Measurements from ENCODE around the gene DPP3. TPM values are rescaled to one million over a fixed set of nuclear protein-coding genes. Genes with fewer than 3 reads are reported as not detected.
"Not testable (repeated sequence)": the region's sequence is repeated elsewhere in the genome, so short reads cannot be mapped to it uniquely, and the experiment has no call there.

The DPP3 gene, protein sequence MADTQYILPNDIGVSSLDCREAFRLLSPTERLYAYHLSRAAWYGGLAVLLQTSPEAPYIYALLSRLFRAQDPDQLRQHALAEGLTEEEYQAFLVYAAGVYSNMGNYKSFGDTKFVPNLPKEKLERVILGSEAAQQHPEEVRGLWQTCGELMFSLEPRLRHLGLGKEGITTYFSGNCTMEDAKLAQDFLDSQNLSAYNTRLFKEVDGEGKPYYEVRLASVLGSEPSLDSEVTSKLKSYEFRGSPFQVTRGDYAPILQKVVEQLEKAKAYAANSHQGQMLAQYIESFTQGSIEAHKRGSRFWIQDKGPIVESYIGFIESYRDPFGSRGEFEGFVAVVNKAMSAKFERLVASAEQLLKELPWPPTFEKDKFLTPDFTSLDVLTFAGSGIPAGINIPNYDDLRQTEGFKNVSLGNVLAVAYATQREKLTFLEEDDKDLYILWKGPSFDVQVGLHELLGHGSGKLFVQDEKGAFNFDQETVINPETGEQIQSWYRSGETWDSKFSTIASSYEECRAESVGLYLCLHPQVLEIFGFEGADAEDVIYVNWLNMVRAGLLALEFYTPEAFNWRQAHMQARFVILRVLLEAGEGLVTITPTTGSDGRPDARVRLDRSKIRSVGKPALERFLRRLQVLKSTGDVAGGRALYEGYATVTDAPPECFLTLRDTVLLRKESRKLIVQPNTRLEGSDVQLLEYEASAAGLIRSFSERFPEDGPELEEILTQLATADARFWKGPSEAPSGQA
- polyA plus RNA-seq (2013), result 30.5 and 31.9 TPM in 2 replicates

DNA sequence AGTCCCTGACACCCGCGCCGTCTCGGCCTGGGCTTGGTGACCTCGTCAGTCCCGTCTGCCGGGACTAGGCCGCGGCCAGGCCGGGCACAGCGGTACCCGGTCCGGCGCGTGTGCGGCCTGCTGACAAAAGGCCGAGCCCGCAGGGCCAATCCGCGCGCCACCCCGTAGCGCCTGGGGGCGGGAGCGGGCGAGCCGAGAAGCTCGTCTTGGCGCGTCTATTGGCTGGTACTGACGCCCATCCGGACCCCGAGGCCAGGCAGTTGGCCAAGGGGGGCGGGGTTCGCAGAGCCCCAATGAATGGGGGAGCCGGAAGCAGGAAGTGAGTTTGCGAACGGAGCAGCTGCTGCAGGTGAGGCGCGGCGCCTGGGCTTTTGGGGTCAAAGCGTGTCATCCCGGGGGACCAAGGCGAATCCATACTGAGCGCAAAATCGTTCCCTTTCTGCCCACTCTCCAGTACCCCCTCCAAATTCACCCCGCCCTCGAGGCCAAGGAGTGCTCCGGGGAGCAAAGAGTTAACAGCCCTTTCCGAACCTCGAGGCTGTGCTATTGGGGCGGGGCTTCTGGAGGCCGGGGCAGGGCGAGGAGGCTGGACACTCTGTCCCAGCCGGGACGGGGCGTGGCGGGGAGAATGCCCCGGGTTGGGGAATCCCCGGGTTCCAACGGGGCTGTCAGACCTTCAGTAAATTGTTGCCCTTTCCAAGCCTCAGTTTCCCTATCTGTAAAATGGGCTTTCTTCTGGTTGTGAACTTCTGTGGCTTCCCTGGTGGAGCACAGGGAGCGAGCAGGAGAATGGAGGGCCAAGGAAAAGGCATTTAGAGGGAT lies at the start of gene DPP3:
Gene DPP3 (plus strand): TSS at position 318 of the 822 bp plus-strand sequence. CDS start 1,767 bp downstream, outside the sequence.
- Histone ChIP-seq H3K14ac (ENCODE audit: low read length) (peak within 1 kb of the TSS; percentile 94), H3K4me2 (ENCODE audit: low read length) (peak within 1 kb of the TSS; percentile 95), H3K4ac (ENCODE audit: low read depth, low read length) (peak within 1 kb of the TSS; percentile 93), H3K79me2 (ENCODE audit: control insufficient read depth, insufficient read depth, low read length, poor library complexity) (peaks cover 9% of the 10 kb centered on the region), H3K9ac (ENCODE audit: low read length) (peak within 1 kb of the TSS; percentile 94), H3K4me3 (ENCODE audit: low read depth, low read length) (peak within 1 kb of the TSS; percentile 86), H2BK5ac (ENCODE audit: low read depth, low read length, poor library complexity) (peak within 1 kb of the TSS; percentile 76), H3K4me1 (ENCODE audit: control insufficient read depth in 1 of 2, insufficient read depth in 2 of 2, low read length in 2 of 2) (peaks cover 4 to 13% of the 10 kb centered on the region in 2 experiments), H4K12ac (ENCODE audit: low read depth, low read length) (peak within 1 kb of the TSS; percentile 95), H2BK120ac (ENCODE audit: insufficient read depth, low read length, poor library complexity) (peak within 1 kb of the TSS; percentile 81), H3K9me3 (ENCODE audit: insufficient read depth, low read depth, low read length) (no peaks in the 10 kb centered on the region), H2AFZ (ENCODE audit: insufficient read depth, low read length, poor library complexity) (peak within 1 kb of the TSS; percentile 98), H3K18ac (ENCODE audit: low read length) (peak within 1 kb of the TSS; percentile 93), H3K36me3 (ENCODE audit: control insufficient read depth in 1 of 2, insufficient read depth in 2 of 2, low read length in 2 of 2) (peaks cover 12 to 15% of the 10 kb centered on the region in 2 experiments), H2BK12ac (ENCODE audit: low read length) (peak within 1 kb of the TSS; percentile 53), H4K91ac (ENCODE audit: low read depth, low read length) (peak within 1 kb of the TSS; percentile 89), H3K79me1 (ENCODE audit: low read length) (peaks cover 14% of the 10 kb centered on the region), H3K27ac (ENCODE audit: low read depth, low read length) (peak within 1 kb of the TSS; percentile 86), H2AK5ac (ENCODE audit: low read length) (peak within 1 kb of the TSS; percentile 92), H3K23ac (ENCODE audit: low read length) (no peak within 1 kb of the TSS), H3K27me3 (ENCODE audit: insufficient read depth, low read length) (no peaks in the 10 kb centered on the region), H4K8ac (ENCODE audit: low read depth, low read length) (peak within 1 kb of the TSS; percentile 96)
- no CpG with 5 or more reads among the region's 62 CpGs for WGBS (ENCODE audit: extremely low coverage, insufficient coverage, insufficient read length)
- DNase-seq, result peak; percentile 95 to 98

DNA sequence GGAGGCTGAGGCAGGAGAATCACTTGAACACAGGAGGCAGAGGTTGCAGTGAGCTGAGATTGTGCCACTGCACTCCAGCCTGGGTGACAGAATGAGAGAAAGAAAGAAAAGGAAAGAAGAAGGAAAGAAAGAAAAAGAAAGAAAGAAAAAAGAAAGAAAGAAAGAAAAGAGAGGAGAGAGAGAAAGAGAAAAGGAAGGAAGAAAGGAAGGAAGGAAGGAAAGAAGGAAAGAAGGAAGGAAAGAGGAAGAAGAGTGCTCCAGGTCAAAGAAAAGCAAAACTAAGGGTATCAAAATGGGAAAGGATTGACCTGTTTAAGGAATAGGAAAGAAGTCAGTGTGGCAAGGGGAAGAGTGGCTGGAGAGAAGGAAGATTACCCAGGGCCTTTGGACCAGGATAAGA lies 48.9 kb upstream of the DPP3 start:
- not testable (repeated sequence) for H3K4me1 ChIP-seq (ENCODE audit: control insufficient read depth in 1 of 2, insufficient read depth in 2 of 2, low read length in 2 of 2); H3K4ac ChIP-seq (ENCODE audit: low read depth, low read length); H2BK5ac ChIP-seq (ENCODE audit: low read depth, low read length, poor library complexity); H2AK5ac ChIP-seq (ENCODE audit: low read length); H3K4me3 ChIP-seq (ENCODE audit: low read depth, low read length); H3K4me2 ChIP-seq (ENCODE audit: low read length); H2BK120ac ChIP-seq (ENCODE audit: insufficient read depth, low read length, poor library complexity); H3K79me1 ChIP-seq (ENCODE audit: low read length); H3K14ac ChIP-seq (ENCODE audit: low read length); H3K23ac ChIP-seq (ENCODE audit: low read length); DNase-seq; H4K8ac ChIP-seq (ENCODE audit: low read depth, low read length); H3K27ac ChIP-seq (ENCODE audit: low read depth, low read length); H4K12ac ChIP-seq (ENCODE audit: low read depth, low read length); H3K9ac ChIP-seq (ENCODE audit: low read length); H2AFZ ChIP-seq (ENCODE audit: insufficient read depth, low read length, poor library complexity); H3K9me3 ChIP-seq (ENCODE audit: insufficient read depth, low read depth, low read length); H3K18ac ChIP-seq (ENCODE audit: low read length); H3K79me2 ChIP-seq (ENCODE audit: control insufficient read depth, insufficient read depth, low read length, poor library complexity); H4K91ac ChIP-seq (ENCODE audit: low read depth, low read length); H3K27me3 ChIP-seq (ENCODE audit: insufficient read depth, low read length); H2BK12ac ChIP-seq (ENCODE audit: low read length)
- peaks cover 6 to 11% of the 10 kb centered on the region in 2 experiments for H3K36me3 ChIP-seq (ENCODE audit: control insufficient read depth in 1 of 2, insufficient read depth in 2 of 2, low read length in 2 of 2)

DNA sequence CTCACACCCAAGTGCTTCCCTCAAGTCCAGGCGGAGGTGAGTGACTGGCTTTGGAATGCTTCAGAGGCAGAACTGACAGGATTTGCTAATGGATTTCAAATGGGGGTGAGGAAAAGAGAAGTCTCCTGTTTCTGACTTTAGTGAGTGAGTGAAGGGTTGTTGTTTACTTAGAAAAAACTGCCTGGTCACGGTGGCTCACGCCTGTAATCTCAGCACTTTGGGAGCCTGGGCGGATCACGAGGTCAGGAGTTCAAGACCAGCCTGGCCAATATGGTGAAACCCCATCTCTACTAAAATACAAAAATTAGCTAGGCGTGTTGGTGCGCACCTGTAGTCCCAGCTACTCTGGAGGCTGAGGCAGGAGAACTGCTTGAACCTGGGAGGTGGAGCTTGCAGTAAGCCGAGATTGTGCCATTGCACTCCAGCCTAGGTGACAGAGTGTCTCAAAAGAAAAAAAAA lies 48.3 kb upstream of the DPP3 start:
- H3K18ac ChIP-seq (ENCODE audit: low read length); H3K79me2 ChIP-seq (ENCODE audit: control insufficient read depth, insufficient read depth, low read length, poor library complexity); H2AK5ac ChIP-seq (ENCODE audit: low read length); H2BK120ac ChIP-seq (ENCODE audit: insufficient read depth, low read length, poor library complexity); H3K9me3 ChIP-seq (ENCODE audit: insufficient read depth, low read depth, low read length); DNase-seq; H4K91ac ChIP-seq (ENCODE audit: low read depth, low read length); H3K27ac ChIP-seq (ENCODE audit: low read depth, low read length); H2AFZ ChIP-seq (ENCODE audit: insufficient read depth, low read length, poor library complexity); H2BK5ac ChIP-seq (ENCODE audit: low read depth, low read length, poor library complexity); H3K23ac ChIP-seq (ENCODE audit: low read length); H4K12ac ChIP-seq (ENCODE audit: low read depth, low read length); H3K14ac ChIP-seq (ENCODE audit: low read length); H4K8ac ChIP-seq (ENCODE audit: low read depth, low read length); H3K4me3 ChIP-seq (ENCODE audit: low read depth, low read length); H3K4me1 ChIP-seq (ENCODE audit: control insufficient read depth in 1 of 2, insufficient read depth in 2 of 2, low read length in 2 of 2); H3K9ac ChIP-seq (ENCODE audit: low read length); H3K27me3 ChIP-seq (ENCODE audit: insufficient read depth, low read length); H3K4ac ChIP-seq (ENCODE audit: low read depth, low read length); H3K4me2 ChIP-seq (ENCODE audit: low read length); H2BK12ac ChIP-seq (ENCODE audit: low read length); H3K79me1 ChIP-seq (ENCODE audit: low read length): not testable (repeated sequence)
- no CpG with 5 or more reads among the region's 8 CpGs for WGBS (ENCODE audit: extremely low coverage, insufficient coverage, insufficient read length)
- peaks cover 7 to 13% of the 10 kb centered on the region in 2 experiments for H3K36me3 ChIP-seq (ENCODE audit: control insufficient read depth in 1 of 2, insufficient read depth in 2 of 2, low read length in 2 of 2)

DNA sequence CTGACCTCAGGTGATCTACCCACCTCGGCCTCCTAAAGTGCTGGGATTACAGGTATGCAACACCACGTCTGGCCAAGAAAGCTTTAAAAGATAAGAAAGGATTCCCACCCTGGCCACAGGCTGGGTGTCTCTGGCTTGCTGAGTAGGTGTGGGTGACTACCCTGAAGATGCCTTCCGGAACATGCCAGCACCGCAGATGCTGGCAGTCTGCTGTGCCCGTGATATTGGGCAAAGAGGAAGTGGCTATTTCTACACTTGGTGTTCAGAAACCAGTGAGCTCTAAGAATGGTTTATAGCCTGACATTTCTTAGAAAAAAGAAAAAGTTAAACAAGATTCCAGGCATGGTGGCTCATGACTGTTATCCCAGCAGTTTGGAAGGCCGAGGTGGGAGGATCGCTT lies 47.6 kb upstream of the DPP3 start:
- H2BK120ac ChIP-seq (ENCODE audit: insufficient read depth, low read length, poor library complexity), result no peak overlapping the region
- H4K12ac ChIP-seq (ENCODE audit: low read depth, low read length), result no peak overlapping the region
- WGBS (ENCODE audit: extremely low coverage, insufficient coverage, insufficient read length), result no CpG with 5 or more reads among the region's 7 CpGs
- H3K27me3 ChIP-seq (ENCODE audit: insufficient read depth, low read length), result no peaks in the 10 kb centered on the region
- H3K23ac ChIP-seq (ENCODE audit: low read length), result no peak overlapping the region
- H3K36me3 ChIP-seq (ENCODE audit: control insufficient read depth in 1 of 2, insufficient read depth in 2 of 2, low read length in 2 of 2), result peaks cover 10 to 16% of the 10 kb centered on the region in 2 experiments
- H2BK5ac ChIP-seq (ENCODE audit: low read depth, low read length, poor library complexity), result no peak overlapping the region
- no peaks in the 10 kb centered on the region for H3K79me2 ChIP-seq (ENCODE audit: control insufficient read depth, insufficient read depth, low read length, poor library complexity)
- H2AFZ ChIP-seq (ENCODE audit: insufficient read depth, low read length, poor library complexity), result no peak overlapping the region
- H4K91ac ChIP-seq (ENCODE audit: low read depth, low read length), result no peak overlapping the region
- no peaks in the 10 kb centered on the region for H3K79me1 ChIP-seq (ENCODE audit: low read length)
- H3K27ac ChIP-seq (ENCODE audit: low read depth, low read length), result no peak overlapping the region
- peaks cover 3% of the 10 kb centered on the region for H3K9me3 ChIP-seq (ENCODE audit: insufficient read depth, low read depth, low read length)
- H3K18ac ChIP-seq (ENCODE audit: low read length), result no peak overlapping the region
- DNase-seq, result no peak
- no peak overlapping the region for H2BK12ac ChIP-seq (ENCODE audit: low read length)
- H4K8ac ChIP-seq (ENCODE audit: low read depth, low read length), result no peak overlapping the region
- H2AK5ac ChIP-seq (ENCODE audit: low read length), result no peak overlapping the region
- H3K9ac ChIP-seq (ENCODE audit: low read length), result no peak overlapping the region
- H3K4me2 ChIP-seq (ENCODE audit: low read length), result no peak overlapping the region
- no peak overlapping the region for H3K4me3 ChIP-seq (ENCODE audit: low read depth, low read length)
- no peak overlapping the region for H3K4ac ChIP-seq (ENCODE audit: low read depth, low read length)
- H3K4me1 ChIP-seq (ENCODE audit: control insufficient read depth in 1 of 2, insufficient read depth in 2 of 2, low read length in 2 of 2), result no peaks in the 10 kb centered on the region
- H3K14ac ChIP-seq (ENCODE audit: low read length), result no peak overlapping the region
